Colonic mucosa (tissue), 4 donors: ENCODE measurements around the gene LGI4. TPM values are rescaled to one million over a fixed set of nuclear protein-coding genes. Genes with fewer than 3 reads are reported as not detected.
"Not testable (repeated sequence)": the region's sequence is repeated elsewhere in the genome, so short reads cannot be mapped to it uniquely, and the experiment has no call there.

ENCODE experiments used
- DNase-seq: peaks from one replicate; pipeline ENCODE4 v3.0.0-alpha.2; 2020
- H3K27ac ChIP-seq: fragments of 200-600 bp; one replicate; pipeline ENCODE4 v1.8.0; 2021
- H3K27me3 ChIP-seq: fragments of 200-600 bp; one replicate; pipeline ENCODE4 v1.8.0; 2021
- H3K36me3 ChIP-seq: fragments of 200-600 bp; one replicate; pipeline ENCODE4 v1.8.0; 2021
- H3K4me1 ChIP-seq: fragments of 200-600 bp; one replicate; pipeline ENCODE4 v1.8.0; 2021; ENCODE audit warnings: mild to moderate bottlenecking
- H3K4me3 ChIP-seq: fragments of 200-600 bp; one replicate; pipeline ENCODE4 v1.8.0; 2021
- H3K9ac ChIP-seq, 2 donors: one replicate each; pipeline ENCODE4 v1.7.0; 2013; ENCODE audit warnings: control low read depth in 2 of 2, low read depth in 2 of 2, low read length in 2 of 2
- H3K9me3 ChIP-seq: fragments of 200-600 bp; one replicate; pipeline ENCODE4 v1.8.0; 2021
- intact Hi-C: fragments of 100-400 bp; cut with DNase I; formaldehyde crosslinking; loops from one replicate; pipeline ENCODE4 v1.14.1; 2022
- total RNA-seq, 2 donors: library from RNA; stranded (reverse); fragmentation: NEBNext Ultra II Directional in 1 of 2; extraction: Animal tissue kit (Norgen Biotek cat#: 25700) in 1 of 2; gene quantifications; one replicate each; pipeline ENCODE4 v1.2.1, GENCODE V29; 2021
- TF ChIP-seq, protein P1 (sequence below): fragments of 200-600 bp; IDR thresholded peaks from one replicate; pipeline ENCODE4 v1.8.0; 2022; ENCODE audit warnings: antibody characterized with exemption, mild to moderate bottlenecking
- donor health status: healthy.
- donor health status: DM: no; HTN: no; CAD: no.
- donor health status: DM: no; HTN: no; CAD: no.

LGI4 gene
- total RNA-seq, 2 donors from 2014 or later: 5.8 to 10.2 TPM

DNA sequence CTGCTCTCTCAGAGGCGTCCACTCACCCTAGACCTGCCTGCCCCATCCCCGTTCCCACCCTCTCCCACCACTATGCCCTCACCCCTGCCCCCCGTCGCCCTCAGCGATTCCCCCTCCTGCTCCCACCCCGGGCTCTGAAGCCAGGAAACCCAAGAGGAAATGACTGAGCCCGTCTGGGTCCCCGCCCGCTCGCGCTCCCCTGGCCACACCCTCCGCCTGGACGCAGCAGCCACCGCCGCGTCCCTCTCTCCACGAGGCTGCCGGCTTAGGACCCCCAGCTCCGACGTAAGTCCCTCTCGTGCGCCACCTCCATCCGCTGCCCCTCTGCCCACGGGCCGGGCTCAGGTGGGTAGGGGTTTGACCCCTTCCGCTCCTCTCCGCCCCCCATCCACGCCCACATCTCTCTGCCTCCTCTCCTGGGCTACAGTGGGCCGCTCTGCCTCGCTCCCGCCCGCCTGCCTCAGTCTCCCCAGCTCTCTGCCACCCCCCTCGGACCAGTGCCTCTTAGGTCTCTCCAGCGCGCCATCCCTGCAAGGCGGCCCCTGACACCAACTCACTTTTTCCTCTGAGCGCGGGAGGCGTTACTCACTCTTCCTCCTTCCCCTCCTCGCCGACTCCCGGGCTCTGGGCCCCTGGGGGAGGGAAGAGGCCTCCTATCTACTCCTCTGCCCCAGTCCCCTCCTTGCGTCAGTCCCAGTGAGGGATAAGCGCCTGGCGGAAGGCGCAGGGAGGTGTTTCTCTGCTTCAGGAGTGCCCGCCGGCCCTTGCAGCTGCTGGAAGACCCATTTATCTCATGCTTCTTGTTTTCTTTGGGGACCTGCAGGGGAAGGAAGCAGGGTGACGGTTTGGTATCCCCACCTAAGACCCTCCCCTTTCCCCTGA is 19.9 kb upstream of the LGI4 start, which contains the start of gene FXYD5:
FXYD5 (plus strand) TSS at position 211 of the 882 bp plus-strand sequence. CDS start 816 bp downstream, outside the sequence.
- intact Hi-C loops: no loop called here
- DNase-seq: peak; percentile 72
- TF ChIP-seq, protein P1, sequence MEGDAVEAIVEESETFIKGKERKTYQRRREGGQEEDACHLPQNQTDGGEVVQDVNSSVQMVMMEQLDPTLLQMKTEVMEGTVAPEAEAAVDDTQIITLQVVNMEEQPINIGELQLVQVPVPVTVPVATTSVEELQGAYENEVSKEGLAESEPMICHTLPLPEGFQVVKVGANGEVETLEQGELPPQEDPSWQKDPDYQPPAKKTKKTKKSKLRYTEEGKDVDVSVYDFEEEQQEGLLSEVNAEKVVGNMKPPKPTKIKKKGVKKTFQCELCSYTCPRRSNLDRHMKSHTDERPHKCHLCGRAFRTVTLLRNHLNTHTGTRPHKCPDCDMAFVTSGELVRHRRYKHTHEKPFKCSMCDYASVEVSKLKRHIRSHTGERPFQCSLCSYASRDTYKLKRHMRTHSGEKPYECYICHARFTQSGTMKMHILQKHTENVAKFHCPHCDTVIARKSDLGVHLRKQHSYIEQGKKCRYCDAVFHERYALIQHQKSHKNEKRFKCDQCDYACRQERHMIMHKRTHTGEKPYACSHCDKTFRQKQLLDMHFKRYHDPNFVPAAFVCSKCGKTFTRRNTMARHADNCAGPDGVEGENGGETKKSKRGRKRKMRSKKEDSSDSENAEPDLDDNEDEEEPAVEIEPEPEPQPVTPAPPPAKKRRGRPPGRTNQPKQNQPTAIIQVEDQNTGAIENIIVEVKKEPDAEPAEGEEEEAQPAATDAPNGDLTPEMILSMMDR: no peak
- H3K27me3 ChIP-seq: peaks cover 13% of the 10 kb centered on the region
- H3K36me3 ChIP-seq: no peaks in the 10 kb centered on the region
- no peaks in the 10 kb centered on the region for H3K4me1 ChIP-seq
- H3K9ac ChIP-seq: peak within 1 kb of the TSS; percentile 48 to 74
- H3K27ac ChIP-seq: peak within 1 kb of the TSS; percentile 53
- H3K4me3 ChIP-seq: peak within 1 kb of the TSS; percentile 57
- H3K9me3 ChIP-seq: no peaks in the 10 kb centered on the region

DNA sequence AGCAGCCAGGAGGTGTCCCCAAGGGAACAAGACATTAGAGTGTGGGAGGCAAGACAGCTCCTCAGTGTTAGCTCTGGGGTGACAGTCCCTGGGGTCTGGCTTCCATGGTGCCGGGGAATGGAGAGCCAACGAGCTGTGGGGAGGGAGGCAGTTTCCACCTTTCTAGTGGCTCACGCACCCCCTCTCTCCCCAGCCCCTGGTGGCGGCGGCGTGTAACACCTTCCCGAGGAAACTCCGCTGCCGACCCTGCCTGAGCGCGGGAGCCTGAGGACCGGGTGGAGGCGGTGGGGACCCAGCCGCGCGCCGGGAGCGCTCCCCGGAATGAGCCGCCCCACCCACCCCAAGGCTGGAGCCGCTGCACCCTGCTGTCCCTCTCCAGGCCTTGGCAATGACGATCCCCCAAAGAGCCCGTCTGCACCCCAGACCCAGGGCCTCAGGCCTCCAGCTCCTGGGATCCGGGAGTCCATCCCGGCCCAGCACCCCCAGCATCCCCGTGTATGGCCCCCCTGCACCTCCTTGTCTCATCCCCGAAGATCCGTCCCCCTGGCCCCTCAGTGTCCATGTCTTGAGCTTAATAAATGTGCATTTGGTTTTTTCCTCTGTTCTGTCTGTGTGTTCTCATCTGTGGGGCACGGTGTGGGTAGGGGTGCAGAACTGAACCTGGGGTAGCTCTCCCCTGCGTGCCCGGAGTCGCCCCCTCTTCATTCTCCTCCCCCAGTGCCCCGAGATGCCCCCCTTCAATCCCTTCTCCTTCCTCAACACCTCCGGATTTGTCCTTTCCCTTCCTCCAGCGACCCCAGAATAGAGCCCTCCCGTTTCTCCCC is 19.1 kb upstream of the LGI4 start:
- Histone ChIP-seq H3K27me3 (peaks cover 13% of the 10 kb centered on the region), H3K4me1 (no peaks in the 10 kb centered on the region), H3K9ac (peak overlapping the region; percentile 48 to 67), H3K4me3 (peak overlapping the region; percentile 57), H3K27ac (no peak overlapping the region), H3K36me3 (no peaks in the 10 kb centered on the region), H3K9me3 (no peaks in the 10 kb centered on the region)
- TF ChIP-seq, protein P1: peak; percentile 39
- DNase-seq: peak; percentile 50
- intact Hi-C loops: no loop called here

- H3K27ac ChIP-seq, H3K9me3 ChIP-seq, intact Hi-C loops, H3K9ac ChIP-seq, H3K36me3 ChIP-seq, DNase-seq, H3K4me3 ChIP-seq, H3K4me1 ChIP-seq: not testable (repeated sequence)
- H3K27me3 ChIP-seq: peaks cover 13% of the 10 kb centered on the region
Measured at GRCh38 chr19:35153129-35153522, 18.3 kb upstream of the LGI4 start.

- TF ChIP-seq, protein P1: no peak
- H3K4me3 ChIP-seq: no peak overlapping the region
- peaks cover 13% of the 10 kb centered on the region for H3K27me3 ChIP-seq
- no peaks in the 10 kb centered on the region for H3K9me3 ChIP-seq
- intact Hi-C loops: no loop called here
- no peak for DNase-seq
- no peaks in the 10 kb centered on the region for H3K36me3 ChIP-seq
- H3K9ac ChIP-seq: no peak overlapping the region
- no peaks in the 10 kb centered on the region for H3K4me1 ChIP-seq
- no peak overlapping the region for H3K27ac ChIP-seq
Measured at GRCh38 chr19:35151273-35152065, 16.6 kb upstream of the LGI4 start.

- Histone ChIP-seq H3K9ac (no peak overlapping the region), H3K4me3 (no peak overlapping the region), H3K27ac (no peak overlapping the region), H3K36me3 (no peaks in the 10 kb centered on the region), H3K27me3 (peaks cover 12% of the 10 kb centered on the region), H3K9me3 (no peaks in the 10 kb centered on the region), H3K4me1 (no peaks in the 10 kb centered on the region)
- intact Hi-C loops: no loop called here
- DNase-seq: no peak
- TF ChIP-seq, protein P1: no peak
Measured at GRCh38 chr19:35150445-35150844, 15.6 kb upstream of the LGI4 start.
